Spleen (tissue), 3 donors: ENCODE data around the gene LRRC8D.

Experiments
- POLR2A ChIP-seq, 3 donors: fragments of 450-650 bp; IDR thresholded peaks; one replicate each; pipeline ENCODE4 v1.5.1; 2017; ENCODE audit warnings: antibody characterized with exemption in 3 of 3, mild to moderate bottlenecking in 1 of 3
- POLR2AphosphoS5 ChIP-seq, 3 donors: sonication (generic); formaldehyde crosslinking; IDR thresholded peaks; one replicate each; pipeline ENCODE4 v1.5.1; 2017; ENCODE audit warnings: antibody characterized with exemption in 3 of 3

GRCh38 chr1:89930579-89930978, 109.7 kb downstream of the LRRC8D start:
- TF ChIP-seq POLR2A (IDR thresholded peaks at IDR 0.05) (no peak), POLR2AphosphoS5 (IDR thresholded peaks at IDR 0.05) (no peak)
